OCI-M2 (cell line): ENCODE data around the gene TBC1D5.
"Not testable (repeated sequence)": the region's sequence is repeated elsewhere in the genome, so short reads cannot be mapped to it uniquely, and the experiment has no call there.

Experiments used
- DNase-seq: peaks from one replicate; lab custom pipeline; 2025; ENCODE audit not compliant: unreplicated experiment; lab: John Stamatoyannopoulos, UW

TBC1D5 gene, protein sequence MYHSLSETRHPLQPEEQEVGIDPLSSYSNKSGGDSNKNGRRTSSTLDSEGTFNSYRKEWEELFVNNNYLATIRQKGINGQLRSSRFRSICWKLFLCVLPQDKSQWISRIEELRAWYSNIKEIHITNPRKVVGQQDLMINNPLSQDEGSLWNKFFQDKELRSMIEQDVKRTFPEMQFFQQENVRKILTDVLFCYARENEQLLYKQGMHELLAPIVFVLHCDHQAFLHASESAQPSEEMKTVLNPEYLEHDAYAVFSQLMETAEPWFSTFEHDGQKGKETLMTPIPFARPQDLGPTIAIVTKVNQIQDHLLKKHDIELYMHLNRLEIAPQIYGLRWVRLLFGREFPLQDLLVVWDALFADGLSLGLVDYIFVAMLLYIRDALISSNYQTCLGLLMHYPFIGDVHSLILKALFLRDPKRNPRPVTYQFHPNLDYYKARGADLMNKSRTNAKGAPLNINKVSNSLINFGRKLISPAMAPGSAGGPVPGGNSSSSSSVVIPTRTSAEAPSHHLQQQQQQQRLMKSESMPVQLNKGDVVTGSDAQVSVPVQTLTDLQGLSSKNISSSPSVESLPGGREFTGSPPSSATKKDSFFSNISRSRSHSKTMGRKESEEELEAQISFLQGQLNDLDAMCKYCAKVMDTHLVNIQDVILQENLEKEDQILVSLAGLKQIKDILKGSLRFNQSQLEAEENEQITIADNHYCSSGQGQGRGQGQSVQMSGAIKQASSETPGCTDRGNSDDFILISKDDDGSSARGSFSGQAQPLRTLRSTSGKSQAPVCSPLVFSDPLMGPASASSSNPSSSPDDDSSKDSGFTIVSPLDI

DNA sequence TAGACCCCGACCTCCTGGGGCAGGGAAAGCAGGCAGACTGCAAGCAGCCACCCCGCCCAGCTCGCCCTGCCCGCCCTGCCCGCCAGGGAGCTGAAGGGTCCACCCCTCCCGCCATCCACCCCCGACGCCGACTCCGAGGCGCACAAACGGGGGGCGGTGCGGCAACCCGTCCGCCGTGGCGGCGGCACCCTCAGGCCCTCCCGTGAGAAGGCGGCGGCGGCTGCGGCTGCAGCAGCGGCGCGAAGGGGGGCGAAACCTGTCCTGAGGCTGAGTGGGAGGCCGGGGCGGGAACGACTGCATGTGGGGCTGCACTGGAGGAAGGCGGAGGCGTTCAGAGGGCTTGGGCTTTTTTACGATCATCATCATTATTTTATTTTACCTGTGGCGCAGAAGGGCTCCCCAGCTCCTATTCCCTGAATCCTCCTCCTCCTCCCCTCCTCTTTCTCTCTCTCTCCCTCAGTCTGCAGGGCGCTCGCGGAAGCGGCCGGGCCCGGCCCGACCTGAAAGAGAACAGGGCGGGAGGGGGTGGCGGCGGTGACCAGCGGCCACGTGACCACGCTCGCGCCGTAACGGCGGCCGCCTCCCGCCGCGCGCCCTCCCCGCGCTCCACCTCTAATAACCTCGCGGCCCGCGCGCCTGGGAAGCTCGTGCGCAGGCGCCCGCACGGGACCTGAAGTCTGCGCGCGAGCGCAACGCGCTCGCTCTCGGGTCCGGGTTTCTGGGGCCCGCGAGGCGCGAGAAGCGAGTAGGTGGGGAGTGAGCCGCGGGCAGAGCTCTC lies at the start of gene TBC1D5:
TBC1D5 (minus strand) TSS at position 530 of the 778 bp plus-strand sequence. CDS start 234,061 bp downstream, outside the sequence.
- DNase-seq, result peak; percentile 49

DNA sequence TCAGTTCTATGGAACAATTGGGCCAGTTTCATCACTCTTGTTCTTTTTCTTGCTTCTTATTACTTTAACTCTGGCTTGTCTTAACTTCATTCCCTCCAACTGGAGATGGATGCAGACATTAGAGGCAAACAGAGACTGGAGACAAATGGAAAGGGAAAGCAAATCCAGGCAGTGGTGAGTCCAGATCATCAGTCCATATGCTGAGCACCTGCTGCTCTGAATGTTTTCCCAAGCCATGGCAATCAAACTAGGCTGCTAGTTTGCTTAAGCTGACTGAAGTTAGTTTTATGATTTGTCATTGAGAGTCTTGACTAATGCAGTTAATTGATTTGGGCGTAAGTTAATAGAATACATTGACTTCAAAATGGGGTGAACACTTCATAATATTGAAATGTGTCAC lies 41.0 kb upstream of the TBC1D5 start:
- no peak for DNase-seq

DNA sequence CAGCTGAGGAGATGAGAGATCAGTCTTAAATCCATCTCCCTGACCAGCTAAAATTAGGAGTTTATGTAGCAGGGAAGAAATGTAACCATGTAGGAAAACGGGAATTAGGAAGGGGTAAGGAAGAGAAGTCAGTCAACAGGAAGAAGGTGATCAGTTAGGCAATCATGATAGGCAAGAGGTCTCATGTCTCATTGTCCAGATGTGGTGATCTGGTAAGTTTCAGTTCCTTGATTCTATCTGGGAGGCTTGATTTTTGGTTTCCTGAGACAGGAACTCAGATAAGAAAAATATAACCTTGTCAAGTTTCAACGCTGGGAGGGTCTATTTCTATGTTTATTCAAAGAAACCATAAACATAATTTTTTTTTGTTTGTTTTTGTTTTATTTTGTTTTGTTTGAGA lies 40.3 kb upstream of the TBC1D5 start:
- no peak for DNase-seq

DNA sequence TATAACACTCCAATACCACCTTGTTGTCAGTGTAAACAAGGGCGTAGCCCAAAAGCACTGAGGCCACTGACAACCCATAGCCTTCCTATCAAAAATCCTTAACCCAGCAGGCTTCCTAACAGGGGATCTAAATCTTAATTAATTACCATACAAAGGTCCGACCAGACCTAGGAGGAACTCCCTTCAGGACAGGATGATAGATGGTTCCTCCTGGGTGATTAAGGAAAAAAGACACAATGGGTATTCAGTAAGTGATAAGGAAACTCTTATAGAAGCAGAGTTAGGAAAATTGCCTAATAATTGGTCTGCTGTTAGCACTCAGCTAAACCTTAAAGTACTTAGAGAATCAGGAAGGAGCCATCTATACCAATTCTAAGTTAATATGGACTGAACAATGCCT lies 37.9 kb upstream of the TBC1D5 start:
- DNase-seq, result not testable (repeated sequence)

DNA sequence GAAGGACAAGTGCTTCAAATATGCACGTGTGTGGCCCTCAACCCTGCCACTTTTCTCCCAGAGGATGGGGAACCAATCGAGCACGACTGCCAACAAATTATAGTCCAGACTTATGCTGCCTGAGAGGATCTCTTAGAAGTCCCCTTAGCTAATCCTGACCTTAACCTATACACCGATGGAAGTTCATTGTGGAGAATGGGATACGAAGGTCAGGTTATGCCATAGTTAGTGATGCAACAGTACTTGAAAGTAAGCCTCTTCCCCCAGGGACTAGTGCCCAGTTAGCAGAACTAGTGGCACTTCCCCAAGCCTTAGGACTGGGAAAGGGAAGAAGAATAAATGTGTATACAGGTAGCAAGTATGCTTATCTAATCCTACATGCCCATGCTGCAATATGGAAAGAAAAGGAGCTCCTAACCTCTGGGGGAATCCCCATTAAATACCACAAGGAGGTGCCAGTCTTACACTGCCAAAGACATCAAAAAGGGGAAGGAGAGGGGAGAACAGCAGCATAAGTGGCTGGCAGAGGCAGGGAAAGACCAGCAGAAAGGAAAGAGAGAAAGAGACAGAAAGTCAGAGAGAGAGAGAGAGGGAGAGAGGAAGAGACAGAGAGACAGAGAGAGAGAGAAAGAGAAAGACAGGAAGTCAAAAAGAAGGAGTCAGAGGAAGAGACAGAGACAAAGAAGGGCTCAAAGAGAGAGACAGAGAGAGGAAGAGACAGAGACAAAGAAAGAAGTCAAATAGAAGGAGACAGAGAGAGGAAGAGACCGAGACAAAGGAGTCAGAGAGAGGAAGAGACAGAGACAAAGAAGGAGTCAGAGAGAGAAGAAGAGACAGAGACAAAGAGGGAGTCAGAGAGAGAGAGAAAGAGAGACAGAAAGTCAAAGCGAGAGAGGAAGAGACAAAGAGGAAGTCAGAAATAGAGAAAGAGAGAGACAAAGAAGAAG lies 37.1 kb upstream of the TBC1D5 start:
- DNase-seq, result not testable (repeated sequence)

DNA sequence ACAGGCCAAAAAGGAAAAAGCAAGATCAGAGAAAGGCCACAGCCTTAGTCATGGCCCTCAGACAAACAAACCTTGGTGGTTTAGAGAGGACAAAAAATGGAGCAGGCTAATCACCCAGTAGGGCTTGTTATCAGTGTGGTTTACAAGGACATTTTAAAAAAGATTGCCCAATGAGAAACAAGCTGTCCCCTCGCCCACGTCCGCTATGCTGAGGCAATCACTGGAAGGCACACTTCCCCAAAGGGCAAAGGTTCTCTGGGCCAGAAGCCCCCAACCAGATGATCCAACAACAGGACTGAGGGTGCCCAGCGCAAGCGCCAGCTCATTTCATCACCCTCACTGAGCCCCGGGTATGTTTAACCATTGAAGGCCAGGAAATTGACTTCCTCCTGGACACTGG lies 34.9 kb upstream of the TBC1D5 start:
- not testable (repeated sequence) for DNase-seq

DNA sequence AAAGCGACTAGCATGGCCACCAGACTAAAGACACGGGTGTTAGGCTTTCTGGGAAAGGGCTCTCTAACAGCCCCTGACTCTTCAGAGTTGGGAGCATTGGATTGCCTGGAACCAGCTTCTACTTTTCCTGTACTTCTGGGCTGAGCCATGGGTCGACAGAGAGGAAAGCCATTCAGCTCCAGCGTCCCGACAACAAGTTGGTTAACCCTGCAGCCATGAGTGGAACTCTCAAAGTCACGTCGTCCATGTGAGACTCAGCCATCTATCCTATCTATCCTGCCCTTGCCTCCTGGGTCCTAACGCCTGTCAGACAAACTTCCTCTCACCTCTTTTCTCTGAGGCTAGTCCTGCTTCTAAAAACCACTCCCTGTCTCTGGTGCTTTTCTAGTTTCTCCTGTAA lies 32.6 kb upstream of the TBC1D5 start:
- no peak for DNase-seq

DNA sequence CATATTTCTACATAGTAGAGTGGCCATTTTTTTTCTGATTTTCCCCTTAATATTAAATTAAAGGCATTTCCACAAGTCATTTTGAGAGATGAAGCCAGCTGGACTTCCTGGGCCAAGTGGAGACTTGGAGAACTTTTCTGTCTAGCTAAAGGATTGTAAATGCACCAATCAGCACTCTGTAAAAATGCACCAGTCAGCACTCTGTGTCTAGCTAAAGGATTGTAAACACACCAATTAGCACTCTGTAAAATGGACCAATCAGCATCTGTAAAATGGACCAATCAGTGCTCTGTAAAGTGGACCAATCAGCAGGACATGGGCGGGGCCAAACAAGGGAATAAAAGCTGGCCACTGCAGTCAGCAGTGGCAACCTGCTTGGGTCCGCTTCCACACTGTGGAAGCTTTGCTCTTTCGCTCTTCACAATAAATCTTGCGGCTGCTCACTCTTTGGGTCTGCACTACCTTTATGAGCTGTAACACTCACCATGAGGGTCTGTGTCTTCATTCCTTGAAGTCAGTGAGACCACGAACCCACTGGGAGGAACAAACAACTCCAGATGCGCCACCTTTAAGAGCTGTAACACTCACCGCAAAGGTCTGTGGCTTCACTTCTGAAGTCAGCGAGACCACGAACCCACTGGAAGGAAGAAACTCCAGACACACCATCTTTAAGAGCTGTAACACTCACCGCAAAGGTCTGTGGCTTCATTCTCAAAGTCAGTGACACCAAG lies 31.9 kb upstream of the TBC1D5 start:
- DNase-seq, result not testable (repeated sequence)

DNA sequence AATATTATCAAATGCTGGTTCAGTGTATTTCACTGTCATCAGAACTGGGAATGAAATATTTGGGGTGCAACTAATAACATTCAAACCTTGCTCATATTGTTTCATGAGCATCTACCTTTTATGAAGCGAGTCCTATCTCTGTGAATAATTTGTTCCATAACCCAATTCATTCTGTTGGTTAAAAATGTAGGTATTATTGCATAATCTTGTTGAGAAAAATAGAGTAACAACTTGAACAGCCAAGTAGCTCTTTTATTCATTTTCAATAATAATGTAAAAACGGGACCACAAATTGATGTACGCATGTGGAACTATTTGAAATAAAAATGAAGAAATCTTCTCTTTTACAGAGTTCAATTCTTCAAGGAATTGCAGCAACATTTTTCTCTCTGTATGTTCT lies 30.1 kb upstream of the TBC1D5 start:
- no peak for DNase-seq

DNA sequence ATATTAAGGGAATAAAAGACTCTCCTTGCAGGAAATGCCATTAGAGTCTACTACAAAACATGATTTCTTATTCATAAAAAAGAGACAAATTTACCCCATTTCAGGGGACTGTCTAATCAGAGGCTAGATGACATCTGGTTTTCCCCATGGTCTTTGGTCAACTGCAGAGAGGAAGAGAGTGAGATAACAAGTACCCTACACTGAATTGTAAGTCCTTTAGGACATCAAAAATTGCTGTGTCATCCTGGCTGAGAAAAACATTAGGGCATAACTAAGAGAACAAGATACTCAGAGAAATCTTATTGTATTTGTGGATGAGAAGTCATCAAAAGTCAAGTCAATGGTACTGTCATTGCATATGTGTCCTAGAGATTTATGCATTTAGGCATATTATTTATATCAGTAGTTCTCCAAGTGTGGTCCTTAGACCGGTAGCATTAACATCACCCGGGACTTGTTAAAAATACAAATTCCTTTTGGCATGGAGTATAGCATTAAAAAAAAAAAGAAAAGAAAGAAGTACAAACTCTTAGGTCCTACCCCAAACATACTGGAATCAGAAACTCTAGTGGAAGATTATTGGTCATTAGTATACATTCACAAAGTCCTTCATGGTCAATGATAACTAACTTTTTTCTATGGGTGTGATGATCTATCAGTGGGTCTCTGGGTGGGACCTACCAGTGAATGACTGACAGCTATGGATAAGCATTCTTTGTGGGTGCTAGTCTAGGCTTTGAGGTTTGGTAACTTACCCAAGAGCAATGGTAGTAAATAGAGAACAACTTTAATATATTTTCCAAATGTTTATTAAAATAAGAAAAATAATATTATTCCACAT lies 29.0 kb upstream of the TBC1D5 start:
- DNase-seq, result peak; percentile 27

DNA sequence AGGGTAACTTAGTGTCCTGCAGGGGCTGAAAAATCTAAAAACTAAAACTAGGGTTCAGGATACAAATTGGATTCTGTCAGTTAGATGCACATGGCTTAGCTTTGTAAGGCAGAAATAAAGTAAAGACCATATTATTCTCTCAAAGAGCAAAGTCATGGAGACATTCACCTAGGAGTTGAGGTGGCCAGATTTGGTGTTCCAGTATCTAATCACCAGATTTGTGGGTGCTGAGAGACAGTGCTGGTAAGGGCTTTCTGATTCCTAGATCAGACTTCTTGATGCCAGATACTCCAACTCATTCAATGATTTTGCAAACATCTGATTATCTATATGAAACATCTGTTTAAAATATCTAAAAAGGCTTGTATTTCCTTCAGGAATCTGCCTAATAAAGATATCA lies 28.3 kb upstream of the TBC1D5 start:
- DNase-seq, result no peak

DNA sequence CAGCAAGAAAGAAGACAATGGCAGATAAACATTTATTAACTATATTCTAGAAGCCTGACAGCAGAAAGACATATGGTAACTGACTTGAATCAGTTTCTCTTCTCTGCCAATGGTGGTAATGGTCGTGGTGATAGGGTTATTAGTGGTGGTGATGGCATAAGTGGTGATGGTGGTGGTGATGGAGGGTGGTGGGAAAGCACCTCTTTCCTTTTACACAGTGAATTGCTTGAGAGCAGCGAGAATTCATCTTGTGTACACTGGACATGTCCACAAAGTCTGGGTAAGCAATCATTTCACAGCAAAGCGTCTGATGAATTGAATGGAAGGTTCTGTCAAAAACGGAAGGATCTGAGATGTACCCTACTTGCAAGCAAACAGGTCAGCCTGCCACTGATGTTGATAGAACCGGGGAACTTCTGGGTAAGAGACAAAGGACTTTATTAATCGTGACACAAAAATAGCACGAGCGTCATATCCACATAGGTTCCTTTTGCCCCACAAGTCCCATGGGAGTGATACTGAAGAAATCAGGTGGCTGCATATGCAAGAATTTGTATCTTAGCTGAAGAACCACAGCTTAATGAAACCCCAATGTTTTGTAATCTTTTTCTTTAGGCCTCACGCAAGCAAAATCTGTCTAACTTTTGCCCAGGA lies 23.5 kb upstream of the TBC1D5 start:
- DNase-seq, result no peak

DNA sequence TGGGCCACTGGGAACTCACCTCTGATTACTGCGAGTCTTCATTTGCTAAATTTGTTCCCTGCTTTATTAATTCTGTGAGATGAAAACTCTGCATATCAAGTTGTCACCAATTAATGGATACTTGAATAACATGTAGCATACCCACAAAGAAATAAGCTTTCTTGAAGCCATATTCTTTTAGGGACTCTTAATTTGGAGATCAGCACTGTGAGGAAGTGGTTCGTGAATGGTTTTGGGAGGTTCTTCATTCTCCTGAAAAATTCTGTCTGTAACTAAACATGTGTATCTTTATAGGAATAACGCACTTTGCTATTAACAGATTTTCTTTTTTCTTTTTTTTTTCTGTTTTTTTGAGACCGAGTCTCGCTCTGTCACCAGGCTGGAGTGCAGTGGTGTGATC lies 19.1 kb upstream of the TBC1D5 start:
- DNase-seq, result no peak

DNA sequence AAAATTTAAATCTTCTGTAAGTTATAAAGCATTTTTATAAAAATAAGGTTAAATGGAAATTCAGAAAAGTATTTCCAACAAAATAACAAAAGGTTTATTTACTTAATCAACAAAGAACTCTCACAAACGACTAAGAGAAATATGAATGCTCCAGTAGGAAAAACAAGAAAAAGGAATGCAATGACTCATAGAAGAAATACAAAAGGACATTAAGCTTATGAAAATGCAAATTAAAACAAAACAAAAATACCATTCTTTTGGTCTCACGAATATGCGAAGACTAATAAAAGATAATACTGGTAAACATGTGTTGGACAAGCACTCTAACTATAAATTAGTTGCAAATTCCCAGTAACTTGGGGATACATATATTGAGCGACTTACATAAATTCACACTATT lies 17.5 kb upstream of the TBC1D5 start:
- DNase-seq, result no peak

DNA sequence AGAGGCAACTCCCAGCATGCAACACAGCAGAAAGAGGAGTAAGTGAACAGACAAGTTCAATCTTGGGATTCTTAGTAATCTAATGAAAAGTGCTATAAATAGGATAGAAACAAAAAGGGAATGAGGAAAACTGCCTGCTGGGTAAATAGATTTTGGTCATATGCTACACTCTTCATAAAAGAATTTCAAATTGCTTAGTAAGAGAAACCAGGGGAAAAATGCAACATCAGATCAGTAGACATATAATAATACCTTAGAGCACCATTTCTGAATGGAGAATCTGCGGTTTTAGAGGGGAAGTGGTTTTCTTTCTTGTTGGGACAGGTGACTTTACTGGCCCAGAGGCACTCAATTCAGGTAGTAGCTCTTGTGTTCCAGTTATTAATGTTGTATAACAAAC lies 13.4 kb upstream of the TBC1D5 start:
- no peak for DNase-seq

DNA sequence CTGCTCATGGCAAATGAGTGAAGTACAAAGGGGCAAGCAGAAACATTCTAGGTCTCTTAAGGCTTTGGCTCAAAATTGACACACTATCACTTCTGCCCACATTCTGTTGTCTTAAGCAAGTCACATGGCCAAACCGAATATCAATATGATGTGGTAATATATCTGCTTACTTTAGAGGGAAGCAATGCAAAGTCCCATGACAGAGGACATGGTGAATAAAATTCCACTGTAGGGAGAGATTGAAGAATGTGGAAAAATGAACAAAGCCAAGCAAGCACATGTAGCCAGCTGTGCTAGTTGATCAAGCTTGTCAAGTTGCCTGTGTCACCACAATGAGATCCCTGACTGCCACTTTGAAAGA lies 11.2 kb upstream of the TBC1D5 start:
- DNase-seq, result no peak

DNA sequence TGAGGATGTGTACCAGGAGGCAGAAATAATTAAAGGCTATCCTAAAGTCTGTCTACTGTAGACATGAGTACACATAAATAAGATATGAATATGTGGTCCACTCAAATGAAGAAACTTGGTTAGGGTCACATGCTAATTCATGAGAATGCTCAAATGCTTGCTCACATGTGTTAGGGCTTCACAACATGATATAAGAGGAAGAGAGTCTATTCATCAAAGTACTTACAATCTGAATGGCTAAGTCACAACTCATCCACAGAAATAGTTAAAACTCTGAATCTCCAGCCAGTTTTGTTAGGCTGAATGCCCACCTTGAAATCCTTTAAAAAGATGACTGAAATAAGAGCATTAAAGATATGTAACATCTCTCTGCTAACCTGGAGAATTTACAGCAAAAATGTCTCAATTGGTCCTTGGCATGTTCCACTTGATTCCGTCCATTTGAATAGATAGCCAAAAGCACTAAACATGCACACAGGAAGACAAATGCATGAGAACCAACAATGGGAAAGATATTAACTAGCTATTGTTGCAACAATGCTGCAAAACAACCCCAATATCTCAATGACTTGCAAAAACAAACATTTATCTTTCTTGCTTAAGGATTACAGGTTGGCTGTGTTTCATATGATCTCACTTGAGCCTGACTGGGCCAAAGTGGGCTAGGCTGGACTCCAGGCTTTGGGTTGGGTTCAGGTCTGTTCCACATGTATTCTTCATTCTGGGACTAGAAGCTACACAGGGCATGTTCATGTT lies 10.6 kb upstream of the TBC1D5 start:
- DNase-seq, result no peak

DNA sequence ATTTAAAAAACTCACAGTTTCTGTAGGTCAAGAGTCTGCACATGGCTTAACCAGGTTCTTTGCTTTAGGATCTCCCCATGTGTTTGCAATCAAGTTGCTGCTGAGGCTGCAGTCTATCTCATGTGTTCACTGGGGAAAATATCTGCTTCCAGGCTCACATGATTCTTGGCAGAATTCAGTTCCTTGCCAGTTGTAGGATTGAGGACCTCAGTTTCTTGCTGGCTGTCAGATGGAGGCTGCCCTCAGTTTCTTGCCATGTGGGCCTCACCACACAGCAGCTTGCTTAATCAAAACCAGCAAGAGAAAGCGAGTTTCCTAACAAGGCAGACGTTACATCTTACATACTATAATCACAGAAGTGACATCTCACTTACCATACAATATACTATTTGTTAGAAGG lies 10.0 kb upstream of the TBC1D5 start:
- DNase-seq, result no peak
